ENCODE measurements around the gene NAA35.
"Not testable (repeated sequence)": the region's sequence is repeated elsewhere in the genome, so short reads cannot be mapped to it uniquely, and the experiment has no call there.

Gene NAA35

GRCh38 chr9:86035827-86036440 lies 95.0 kb downstream of the NAA35 start:
- DNase-seq = no peak

- no peak for DNase-seq
Observed at GRCh38 chr9:86036555-86036954, 95.6 kb downstream of the NAA35 start.

GRCh38 chr9:86039991-86040860 lies 99.3 kb downstream of the NAA35 start:
- DNase-seq = no peak

- no peak for DNase-seq
Observed at GRCh38 chr9:86040861-86041155, 99.9 kb downstream of the NAA35 start.

GRCh38 chr9:86041311-86041741 lies 100.4 kb downstream of the NAA35 start:
- DNase-seq = no peak

GRCh38 chr9:86042199-86042978 lies 101.4 kb downstream of the NAA35 start:
- no peak for DNase-seq

GRCh38 chr9:86043586-86043985 lies 102.6 kb downstream of the NAA35 start:
- no peak for DNase-seq

GRCh38 chr9:86043999-86044398 lies 103.1 kb downstream of the NAA35 start:
- DNase-seq = no peak

GRCh38 chr9:86045654-86046053 lies 104.7 kb downstream of the NAA35 start:
- DNase-seq = no peak

GRCh38 chr9:86046071-86046636 lies 105.2 kb downstream of the NAA35 start:
- no peak for DNase-seq

- no peak for DNase-seq
Observed at GRCh38 chr9:86046930-86047341, 106.0 kb downstream of the NAA35 start.

GRCh38 chr9:86047361-86047760 lies 106.4 kb downstream of the NAA35 start:
- no peak for DNase-seq

GRCh38 chr9:86048018-86048742 lies 107.2 kb downstream of the NAA35 start:
- DNase-seq = not testable (repeated sequence)

- no peak for DNase-seq
Observed at GRCh38 chr9:86052556-86053468, 111.9 kb downstream of the NAA35 start.

- no peak for DNase-seq
Observed at GRCh38 chr9:86054695-86055094, 113.7 kb downstream of the NAA35 start.

GRCh38 chr9:86057491-86057890 lies 116.5 kb downstream of the NAA35 start:
- DNase-seq = no peak

- no peak for DNase-seq
Observed at GRCh38 chr9:86061972-86062739, 121.2 kb downstream of the NAA35 start.

- no peak for DNase-seq
Observed at GRCh38 chr9:86062845-86063693, 122.1 kb downstream of the NAA35 start.

- DNase-seq = no peak
Observed at GRCh38 chr9:86064220-86064619, 123.3 kb downstream of the NAA35 start.

Measured in stimulated activated CD4-positive, alpha-beta T cell treated with anti-CD3 and anti-CD28 coated beads, Interleukin-4, amount 100 ng/mL, for 24 hours (primary cell).